Activated CD4-positive, alpha-beta T cell treated with anti-CD3 and anti-CD28 coated beads, Interleukin-10, Interleukin-2, amounts not matched to agents 100 ng/mL and 50 ng/mL, durations not matched to agents 16 hours and 8 hours (primary cell): Measurements from ENCODE around the gene RETN.

Source experiments
- DNase-seq: peaks from one replicate; pipeline ENCODE4 v3.0.0-alpha.2; 2020

RETN gene

GRCh38 chr19:7638802-7639465, 29.9 kb upstream of the RETN start:
- DNase-seq, result no peak

DNA sequence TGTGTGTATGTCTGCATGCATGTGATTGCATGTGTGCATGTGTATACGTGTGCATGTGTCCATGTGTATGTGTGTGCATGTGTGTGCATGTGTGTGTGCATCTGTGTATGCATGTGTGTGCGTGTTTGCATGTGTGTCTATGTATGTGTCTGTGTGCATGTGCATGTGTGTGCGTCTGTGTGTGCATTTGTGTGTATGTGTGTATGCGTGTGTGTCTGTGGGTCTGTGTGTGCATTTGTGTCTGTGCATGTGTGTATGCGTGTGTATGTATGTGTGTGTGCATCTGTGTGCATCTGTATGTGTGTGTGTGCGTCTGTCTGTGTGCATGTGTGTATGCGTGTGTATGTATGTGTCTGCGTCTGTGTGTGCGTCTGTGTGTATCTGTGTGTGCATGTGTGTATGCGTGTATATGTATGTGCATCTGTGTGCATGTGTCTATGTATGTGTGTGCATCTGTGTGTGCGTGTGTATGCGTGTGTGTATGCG, 28.9 kb upstream of the RETN start:
- no peak for DNase-seq

GRCh38 chr19:7640803-7641202, 28.0 kb upstream of the RETN start:
- no peak for DNase-seq

- DNase-seq, result no peak
These were observed 27.3 kb upstream of the RETN start for GRCh38 chr19:7641290-7642276.

DNA sequence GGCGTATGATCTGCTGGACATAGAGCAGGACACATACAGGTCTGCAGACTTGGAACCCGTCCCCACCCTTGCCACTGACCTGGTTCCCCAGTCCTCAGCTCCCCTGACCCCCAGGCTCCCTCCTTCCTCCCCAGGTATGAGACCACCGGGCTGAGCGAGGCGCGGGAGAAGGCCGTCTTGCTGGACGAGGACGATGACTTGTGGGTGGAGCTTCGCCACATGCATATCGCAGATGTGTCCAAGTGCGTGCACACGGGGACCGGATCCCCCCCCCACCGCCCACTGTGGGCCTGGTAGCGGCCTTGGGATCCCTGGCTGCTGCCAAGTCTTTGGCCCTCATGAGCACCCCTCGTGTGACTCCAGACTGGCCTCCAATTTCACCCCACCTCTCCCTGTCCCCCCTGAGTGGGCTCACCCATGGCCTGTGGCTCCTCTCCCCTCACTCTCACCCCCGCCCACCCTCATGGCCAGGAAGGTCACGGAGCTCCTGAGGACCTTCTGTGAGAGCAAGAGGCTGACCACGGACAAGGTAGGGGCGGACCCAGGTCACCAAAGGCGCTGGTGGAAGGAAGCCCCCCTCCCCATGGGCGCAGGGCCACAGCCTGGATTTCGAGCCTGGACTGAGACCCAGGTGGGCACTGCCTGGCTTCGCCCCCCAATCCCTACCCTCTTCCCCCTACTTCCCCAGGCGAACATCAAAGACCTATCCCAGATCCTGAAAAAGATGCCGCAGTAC, 26.4 kb upstream of the RETN start:
- no peak for DNase-seq

DNA sequence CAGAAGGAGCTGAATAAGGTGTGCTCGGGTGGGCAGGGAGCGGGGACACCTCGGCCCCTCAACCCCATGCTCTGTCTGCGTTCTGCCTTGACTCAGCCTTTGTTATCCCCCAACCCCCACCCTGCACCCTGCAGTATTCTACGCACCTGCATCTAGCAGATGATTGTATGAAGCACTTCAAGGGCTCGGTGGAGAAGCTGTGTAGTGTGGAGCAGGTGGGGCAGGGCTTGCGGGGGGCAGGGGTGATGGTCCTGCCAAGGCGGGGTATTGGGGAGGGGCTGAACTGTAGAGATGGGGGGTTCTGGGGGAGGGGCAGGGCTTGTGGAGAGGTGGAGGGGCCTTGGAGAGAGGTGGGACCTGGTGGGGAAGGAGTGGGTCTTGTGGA, 25.8 kb upstream of the RETN start:
- DNase-seq, result no peak

DNA sequence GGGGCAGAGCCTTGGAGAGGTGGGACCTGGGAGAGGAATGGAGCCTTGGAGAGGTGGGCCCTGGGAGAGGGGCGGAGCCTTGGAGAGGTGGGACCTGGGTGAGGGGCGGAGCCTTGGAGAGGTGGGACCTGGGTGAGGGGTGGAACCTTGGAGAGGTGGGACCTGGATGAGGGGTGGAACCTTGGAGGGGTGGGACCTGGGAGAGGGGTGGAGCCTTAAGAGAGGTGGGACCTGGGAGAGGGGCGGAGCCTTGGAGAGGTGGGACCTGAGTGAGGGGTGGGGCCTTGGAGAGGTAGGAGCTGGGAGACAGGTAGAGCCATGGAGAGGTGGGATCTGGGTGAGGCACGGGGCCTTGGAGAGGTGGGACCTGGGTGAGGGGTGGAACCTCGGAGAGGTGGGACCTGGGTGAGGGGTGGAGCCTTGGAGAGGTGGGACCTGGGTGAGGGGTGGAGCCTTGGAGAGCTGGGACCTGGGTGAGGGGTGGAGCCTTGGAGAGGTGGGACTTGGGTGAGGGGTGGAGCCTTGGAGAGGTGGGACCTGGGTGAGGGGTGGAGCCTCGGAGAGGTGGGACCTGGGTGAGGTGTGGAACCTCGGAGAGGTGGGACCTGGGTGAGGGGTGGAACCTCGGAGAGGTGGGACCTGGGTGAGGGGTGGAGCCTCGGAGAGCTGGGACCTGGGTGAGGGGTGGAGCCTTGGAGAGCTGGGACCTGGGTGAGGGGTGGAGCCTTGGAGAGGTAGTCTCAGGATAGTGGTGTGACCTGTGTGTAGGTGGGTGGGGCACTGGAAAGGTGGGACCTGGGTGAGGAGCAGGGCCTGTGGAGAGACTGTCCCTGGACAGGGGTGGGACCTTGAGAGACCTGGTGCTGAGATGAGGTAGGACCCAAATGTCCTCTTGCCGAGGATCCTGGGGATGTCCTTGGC, 25.0 kb upstream of the RETN start:
- DNase-seq, result peak; percentile 32

DNA sequence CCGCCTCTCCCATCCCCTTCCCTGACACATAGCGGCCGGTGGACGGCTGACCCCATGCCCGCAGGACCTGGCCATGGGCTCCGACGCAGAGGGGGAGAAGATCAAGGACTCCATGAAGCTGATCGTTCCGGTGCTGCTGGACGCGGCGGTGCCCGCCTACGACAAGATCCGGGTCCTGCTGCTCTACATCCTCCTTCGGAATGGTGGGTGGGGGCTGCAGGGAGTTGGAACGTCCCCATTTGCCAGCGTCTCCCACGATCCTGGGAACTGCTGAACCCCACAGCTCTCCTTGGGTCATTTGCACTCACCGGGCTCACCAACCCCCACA, 24.3 kb upstream of the RETN start:
- no peak for DNase-seq

GRCh38 chr19:7645163-7645562, 23.7 kb upstream of the RETN start:
- no peak for DNase-seq

- no peak for DNase-seq
These were observed 23.0 kb upstream of the RETN start for GRCh38 chr19:7645656-7646425.

- DNase-seq, result no peak
These were observed 22.5 kb upstream of the RETN start for GRCh38 chr19:7646426-7646700.

- DNase-seq, result no peak
These were observed 21.7 kb upstream of the RETN start for GRCh38 chr19:7647156-7647555.

GRCh38 chr19:7648265-7649014, 20.4 kb upstream of the RETN start:
- DNase-seq, result no peak

DNA sequence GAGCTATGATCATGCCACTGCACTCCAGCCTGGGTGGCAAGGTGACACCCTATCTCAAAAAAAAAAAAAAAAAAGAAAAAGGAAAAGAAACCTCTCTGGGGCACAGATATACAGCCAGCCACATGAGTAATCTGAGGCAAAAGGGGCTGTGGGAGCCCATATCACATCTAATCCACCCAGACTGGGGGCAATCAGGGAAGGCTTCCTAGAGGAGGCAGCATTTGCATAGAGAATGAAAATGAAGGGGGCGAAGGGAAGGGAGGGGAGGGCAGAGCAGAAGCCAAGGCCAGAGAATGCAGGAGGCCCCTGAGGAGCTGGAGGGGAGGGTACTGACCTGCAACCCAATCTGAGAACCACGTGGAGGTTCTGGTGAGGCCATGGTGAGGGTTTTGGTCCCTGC, 18.7 kb upstream of the RETN start:
- no peak for DNase-seq

DNA sequence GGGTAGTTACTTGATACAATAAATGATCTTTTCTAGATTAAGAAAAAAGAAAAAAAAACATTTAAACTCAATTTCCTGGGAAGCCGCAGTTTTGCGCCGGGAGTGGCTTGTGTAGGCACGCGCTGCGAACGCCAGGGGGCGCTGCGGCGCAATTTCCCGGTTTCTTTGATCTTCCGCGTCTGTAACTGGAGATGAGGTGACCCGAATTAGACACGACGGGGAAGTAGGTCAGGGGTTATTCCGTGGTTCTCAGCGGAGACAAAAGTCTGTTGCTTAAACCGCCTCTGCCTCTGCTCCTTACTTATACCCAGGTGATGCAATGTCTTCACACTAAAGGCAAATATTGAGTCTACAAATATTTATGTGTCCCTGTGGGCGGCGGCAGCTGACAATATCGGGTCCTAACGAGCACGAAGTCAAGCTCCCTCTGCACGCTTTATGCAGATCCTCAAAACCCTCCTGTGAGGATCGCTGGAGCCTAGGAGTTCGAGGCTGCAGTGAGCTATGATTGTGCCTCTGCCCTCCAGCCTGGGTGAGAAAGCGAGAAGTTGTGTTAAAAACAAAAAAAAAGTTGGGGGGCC, 16.7 kb upstream of the RETN start:
- peak; percentile 83 for DNase-seq

DNA sequence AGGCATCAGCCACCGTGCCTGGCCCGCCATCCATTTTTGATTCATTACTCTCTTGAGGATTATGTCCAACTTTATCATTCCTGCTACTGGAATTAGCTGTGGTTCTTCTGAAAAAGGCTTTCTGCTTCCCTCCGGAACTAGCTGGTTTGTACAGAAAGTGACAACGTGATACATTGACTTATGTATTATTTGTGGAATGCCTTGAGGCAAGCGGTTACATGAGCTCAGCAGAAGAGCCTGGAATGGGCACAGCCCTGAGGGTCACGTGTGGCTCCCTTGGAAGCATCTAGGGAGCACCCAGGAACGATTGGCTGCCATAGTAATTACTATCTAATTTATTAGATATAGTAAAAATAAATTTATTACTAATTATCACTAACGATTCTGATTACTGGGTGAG, 14.4 kb upstream of the RETN start:
- DNase-seq, result no peak

DNA sequence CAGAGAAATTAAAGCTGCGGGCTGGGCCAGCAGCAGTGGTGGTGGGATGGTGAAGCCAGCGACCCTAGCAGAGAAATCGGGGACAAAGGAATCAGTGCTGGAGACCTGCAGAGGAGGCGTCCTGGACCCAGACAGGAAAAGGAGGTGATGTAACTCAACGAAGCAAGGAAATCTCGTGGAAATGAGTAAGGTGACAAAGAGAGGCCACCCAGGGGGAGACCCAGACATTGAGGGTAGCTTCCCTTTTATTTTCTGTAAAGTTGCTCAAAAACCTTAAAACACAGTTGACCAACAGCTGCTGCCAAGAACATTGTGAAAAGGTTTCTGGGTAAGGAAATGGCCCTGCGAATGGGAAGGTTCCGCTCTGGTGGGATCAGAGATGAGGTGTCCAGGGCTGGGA, 13.3 kb upstream of the RETN start:
- no peak for DNase-seq

GRCh38 chr19:7657131-7657751, 11.6 kb upstream of the RETN start:
- no peak for DNase-seq

GRCh38 chr19:7658219-7658686, 10.6 kb upstream of the RETN start:
- DNase-seq, result peak; percentile 72
